Activated CD4-positive, alpha-beta T cell treated with anti-CD3 and anti-CD28 coated beads for 48 hours (primary cell): ENCODE data around the gene ASTN2.

Experiments
- DNase-seq: peaks from one replicate; pipeline ENCODE4 v3.0.0-alpha.2; 2020

ASTN2 gene

GRCh38 chr9:117156771-117157535 lies 257.9 kb downstream of the ASTN2 start:
- DNase-seq: no peak

- DNase-seq: no peak
Observed at GRCh38 chr9:117156144-117156688, 258.6 kb downstream of the ASTN2 start.

- no peak for DNase-seq
Observed at GRCh38 chr9:117153021-117153420, 261.8 kb downstream of the ASTN2 start.

GRCh38 chr9:117151716-117152115 lies 263.1 kb downstream of the ASTN2 start:
- no peak for DNase-seq

GRCh38 chr9:117149996-117150395 lies 264.9 kb downstream of the ASTN2 start:
- DNase-seq: no peak

GRCh38 chr9:117145811-117146490 lies 268.9 kb downstream of the ASTN2 start:
- DNase-seq: no peak

- DNase-seq: no peak
Observed at GRCh38 chr9:117145081-117145480, 269.8 kb downstream of the ASTN2 start.

- DNase-seq: no peak
Observed at GRCh38 chr9:117138231-117138630, 276.6 kb downstream of the ASTN2 start.

GRCh38 chr9:117136461-117136860 lies 278.4 kb downstream of the ASTN2 start:
- DNase-seq: no peak

GRCh38 chr9:117135501-117136098 lies 279.3 kb downstream of the ASTN2 start:
- no peak for DNase-seq

GRCh38 chr9:117134826-117135500 lies 279.9 kb downstream of the ASTN2 start:
- no peak for DNase-seq

GRCh38 chr9:117126871-117127270 lies 288.0 kb downstream of the ASTN2 start:
- no peak for DNase-seq

GRCh38 chr9:117125531-117125930 lies 289.3 kb downstream of the ASTN2 start:
- DNase-seq: no peak

GRCh38 chr9:117123729-117124128 lies 291.1 kb downstream of the ASTN2 start:
- no peak for DNase-seq

- no peak for DNase-seq
Observed at GRCh38 chr9:117122953-117123352, 291.9 kb downstream of the ASTN2 start.

- DNase-seq: no peak
Observed at GRCh38 chr9:117122102-117122501, 292.8 kb downstream of the ASTN2 start.

GRCh38 chr9:117121316-117121715 lies 293.5 kb downstream of the ASTN2 start:
- no peak for DNase-seq

GRCh38 chr9:117120061-117120460 lies 294.8 kb downstream of the ASTN2 start:
- no peak for DNase-seq

- DNase-seq: no peak
Observed at GRCh38 chr9:117116084-117116483, 298.8 kb downstream of the ASTN2 start.

GRCh38 chr9:117114768-117115167 lies 300.1 kb downstream of the ASTN2 start:
- DNase-seq: no peak

- no peak for DNase-seq
Observed at GRCh38 chr9:117104716-117105495, 310.0 kb downstream of the ASTN2 start.

- no peak for DNase-seq
Observed at GRCh38 chr9:117104206-117104605, 310.7 kb downstream of the ASTN2 start.
